ENCODE data around the gene STAMBPL1. TPM values are rescaled to one million over a fixed set of nuclear protein-coding genes. Genes with fewer than 3 reads are reported as not detected.

Gene STAMBPL1
- polyA plus RNA-seq, 1 of the 3 experiments (the other 2 are of a cell fraction), result 25.1 TPM

DNA sequence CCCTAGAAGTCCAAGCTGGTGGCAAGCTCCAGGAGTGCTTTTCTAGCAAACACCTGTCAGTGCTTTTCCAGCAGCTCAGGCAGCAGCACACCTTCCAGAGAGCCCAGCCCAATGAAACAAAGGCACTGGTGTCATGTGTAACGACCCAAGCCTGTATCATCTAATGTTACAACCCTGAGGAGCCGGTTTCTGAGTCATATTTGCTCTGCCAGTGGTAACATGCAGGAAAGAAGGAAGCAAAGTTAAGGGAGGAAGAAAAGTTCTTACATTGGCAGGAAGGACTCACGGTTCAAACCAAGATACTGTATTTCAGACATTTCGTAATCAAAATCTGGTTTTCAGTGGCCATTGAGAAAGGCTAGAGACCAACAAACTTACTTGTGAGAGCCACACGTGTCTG lies 28.3 kb upstream of the STAMBPL1 start, which contains the start of gene ANKRD22:
ANKRD22 (minus strand) TSS at position 139 of the 400 bp plus-strand sequence. CDS start 237 bp downstream, outside the sequence.
- ChIA-PET CTCF (interaction anchor here (1.4 to 7.1 kb wide), 3 partner anchors 10 to 81 kb away, joined by 6 to 46 read pairs (median 24); no protein-coding TSS in a partner anchor), POLR2A (no interaction called here)
- 48% methylated on average over 5 of the region's 5 CpGs for WGBS (ENCODE audit: low lambda C conversion rate)
- no peak within 1 kb of the TSS for H3K4me3 ChIP-seq (ENCODE audit: low read depth in 2 of 2, low read length in 1 of 2)
- no peak for TF ChIP-seq TEAD4 (IDR thresholded peaks at IDR 0.05; ENCODE audit: borderline replicate concordance, insufficient read depth)
- TF ChIP-seq RXRA (IDR thresholded peaks at IDR 0.05; ENCODE audit: borderline replicate concordance, low read depth), result no peak
- TF ChIP-seq FOSL2 (IDR thresholded peaks at IDR 0.05; ENCODE audit: borderline replicate concordance, low read depth), result peak; percentile 54; the same call in 1 of the 2 replicates
- TF ChIP-seq ZBTB33 (IDR thresholded peaks at IDR 0.05; ENCODE audit: borderline replicate concordance, low read depth), result no peak
- no peak for TF ChIP-seq POLR2AphosphoS5 (IDR thresholded peaks at IDR 0.05; ENCODE audit: low read depth, low read length)
- TF ChIP-seq NFIC (IDR thresholded peaks at IDR 0.05; ENCODE audit: borderline replicate concordance), result no peak
- TF ChIP-seq YY1 (IDR thresholded peaks at IDR 0.05; ENCODE audit: low read depth), result no peak
- no peak for TF ChIP-seq GATA2 (CRISPR knock-in tag; IDR thresholded peaks at IDR 0.05)
- no peak for TF ChIP-seq USF1 (IDR thresholded peaks at IDR 0.05; ENCODE audit: borderline replicate concordance, low read depth)
- no peaks in the 10 kb centered on the region for H4K20me1 ChIP-seq (ENCODE audit: insufficient read depth)
- no peaks in the 10 kb centered on the region for H3K9me3 ChIP-seq
- no peaks in the 10 kb centered on the region for H3K9me2 ChIP-seq
- H3K36me3 ChIP-seq (replicated peaks in 1 of 2; ENCODE audit: control insufficient read depth in 1 of 2, insufficient read depth in 2 of 2, low read length in 1 of 2), result no peaks in the 10 kb centered on the region
- H3K27me3 ChIP-seq (ENCODE audit: insufficient read depth), result no peaks in the 10 kb centered on the region
- H2AFZ ChIP-seq (ENCODE audit: low read depth), result peak within 1 kb of the TSS; percentile 21; the same call in 1 of the 2 replicates
- H3K4me2 ChIP-seq, result no peak within 1 kb of the TSS
- no peaks in the 10 kb centered on the region for H3F3A ChIP-seq (replicated peaks; ENCODE audit: insufficient read depth)
- no peak within 1 kb of the TSS for H3K27ac ChIP-seq (ENCODE audit: low read depth in 2 of 2, low read length in 1 of 2)
- no peaks in the 10 kb centered on the region for H3K79me2 ChIP-seq (ENCODE audit: insufficient read depth)
- peaks cover 0 to 3% of the 10 kb centered on the region in 2 experiments; a peak in 1 of 4 replicates for H3K4me1 ChIP-seq (ENCODE audit: control insufficient read depth in 1 of 2, insufficient read depth in 2 of 2, low read depth in 1 of 2, low read length in 1 of 2)
- H3K9ac ChIP-seq, result no peak within 1 kb of the TSS
- DNase-seq, result no peak

DNA sequence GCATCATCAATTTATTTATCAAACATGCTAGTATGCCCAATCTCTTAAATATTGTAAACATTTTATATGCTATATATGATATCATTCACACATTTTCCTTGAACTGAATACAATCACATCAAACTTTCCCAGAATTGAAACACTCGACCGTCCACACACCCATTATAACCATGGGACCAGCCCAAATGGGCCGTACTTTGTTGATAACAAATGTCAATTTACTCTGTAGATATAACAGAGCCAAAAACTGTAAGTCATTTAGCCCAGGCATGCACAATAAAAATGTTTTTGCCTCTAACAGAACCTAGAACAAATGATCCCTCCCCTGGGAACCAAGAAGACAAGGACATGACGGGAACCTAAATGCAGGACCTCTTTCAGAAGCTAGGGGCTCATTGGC lies 27.7 kb upstream of the STAMBPL1 start:
- no peak for DNase-seq
- CTCF ChIA-PET, result interaction anchor here (0.6 to 7.1 kb wide), 3 partner anchors 16 to 81 kb away, joined by 3 to 46 read pairs (median 24); no protein-coding TSS in a partner anchor
- Histone ChIP-seq H3K9ac (no peak overlapping the region), H3F3A (replicated peaks; ENCODE audit: insufficient read depth) (no peaks in the 10 kb centered on the region), H3K9me2 (no peaks in the 10 kb centered on the region), H3K27me3 (ENCODE audit: insufficient read depth) (no peaks in the 10 kb centered on the region), H3K36me3 (replicated peaks in 1 of 2; ENCODE audit: control insufficient read depth in 1 of 2, insufficient read depth in 2 of 2, low read length in 1 of 2) (no peaks in the 10 kb centered on the region), H3K79me2 (ENCODE audit: insufficient read depth) (no peaks in the 10 kb centered on the region), H3K4me2 (no peak overlapping the region), H3K4me1 (ENCODE audit: control insufficient read depth in 1 of 2, insufficient read depth in 2 of 2, low read depth in 1 of 2, low read length in 1 of 2) (peaks cover 0 to 3% of the 10 kb centered on the region in 2 experiments; a peak in 1 of 4 replicates), H3K9me3 (no peaks in the 10 kb centered on the region), H4K20me1 (ENCODE audit: insufficient read depth) (no peaks in the 10 kb centered on the region), H3K27ac (ENCODE audit: low read depth in 2 of 2, low read length in 1 of 2) (no peak overlapping the region), H2AFZ (ENCODE audit: low read depth) (no peak overlapping the region), H3K4me3 (ENCODE audit: low read depth in 2 of 2, low read length in 1 of 2) (no peak overlapping the region)
- WGBS (ENCODE audit: low lambda C conversion rate), result 85% methylated on average over 4 of the region's 4 CpGs
- POLR2A ChIA-PET, result no interaction called here
- no peak for TF ChIP-seq EP300 (IDR thresholded peaks at IDR 0.05; ENCODE audit: borderline replicate concordance in 1 of 2, low read depth in 1 of 2, low read length in 1 of 2)
- no peak for TF ChIP-seq MEF2A (IDR thresholded peaks at IDR 0.05; ENCODE audit: borderline replicate concordance, low read depth)
- no peak for TF ChIP-seq JUND (IDR thresholded peaks at IDR 0.05)
- TF ChIP-seq, protein P1, sequence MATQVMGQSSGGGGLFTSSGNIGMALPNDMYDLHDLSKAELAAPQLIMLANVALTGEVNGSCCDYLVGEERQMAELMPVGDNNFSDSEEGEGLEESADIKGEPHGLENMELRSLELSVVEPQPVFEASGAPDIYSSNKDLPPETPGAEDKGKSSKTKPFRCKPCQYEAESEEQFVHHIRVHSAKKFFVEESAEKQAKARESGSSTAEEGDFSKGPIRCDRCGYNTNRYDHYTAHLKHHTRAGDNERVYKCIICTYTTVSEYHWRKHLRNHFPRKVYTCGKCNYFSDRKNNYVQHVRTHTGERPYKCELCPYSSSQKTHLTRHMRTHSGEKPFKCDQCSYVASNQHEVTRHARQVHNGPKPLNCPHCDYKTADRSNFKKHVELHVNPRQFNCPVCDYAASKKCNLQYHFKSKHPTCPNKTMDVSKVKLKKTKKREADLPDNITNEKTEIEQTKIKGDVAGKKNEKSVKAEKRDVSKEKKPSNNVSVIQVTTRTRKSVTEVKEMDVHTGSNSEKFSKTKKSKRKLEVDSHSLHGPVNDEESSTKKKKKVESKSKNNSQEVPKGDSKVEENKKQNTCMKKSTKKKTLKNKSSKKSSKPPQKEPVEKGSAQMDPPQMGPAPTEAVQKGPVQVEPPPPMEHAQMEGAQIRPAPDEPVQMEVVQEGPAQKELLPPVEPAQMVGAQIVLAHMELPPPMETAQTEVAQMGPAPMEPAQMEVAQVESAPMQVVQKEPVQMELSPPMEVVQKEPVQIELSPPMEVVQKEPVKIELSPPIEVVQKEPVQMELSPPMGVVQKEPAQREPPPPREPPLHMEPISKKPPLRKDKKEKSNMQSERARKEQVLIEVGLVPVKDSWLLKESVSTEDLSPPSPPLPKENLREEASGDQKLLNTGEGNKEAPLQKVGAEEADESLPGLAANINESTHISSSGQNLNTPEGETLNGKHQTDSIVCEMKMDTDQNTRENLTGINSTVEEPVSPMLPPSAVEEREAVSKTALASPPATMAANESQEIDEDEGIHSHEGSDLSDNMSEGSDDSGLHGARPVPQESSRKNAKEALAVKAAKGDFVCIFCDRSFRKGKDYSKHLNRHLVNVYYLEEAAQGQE (IDR thresholded peaks at IDR 0.05; ENCODE audit: low read depth, low read length), result no peak
- no peak for TF ChIP-seq FOXJ3 (CRISPR knock-in tag; IDR thresholded peaks at IDR 0.05)

Data from SK-N-SH (cell line).